ENCODE data around the gene BCL2L11.

The BCL2L11 gene

DNA sequence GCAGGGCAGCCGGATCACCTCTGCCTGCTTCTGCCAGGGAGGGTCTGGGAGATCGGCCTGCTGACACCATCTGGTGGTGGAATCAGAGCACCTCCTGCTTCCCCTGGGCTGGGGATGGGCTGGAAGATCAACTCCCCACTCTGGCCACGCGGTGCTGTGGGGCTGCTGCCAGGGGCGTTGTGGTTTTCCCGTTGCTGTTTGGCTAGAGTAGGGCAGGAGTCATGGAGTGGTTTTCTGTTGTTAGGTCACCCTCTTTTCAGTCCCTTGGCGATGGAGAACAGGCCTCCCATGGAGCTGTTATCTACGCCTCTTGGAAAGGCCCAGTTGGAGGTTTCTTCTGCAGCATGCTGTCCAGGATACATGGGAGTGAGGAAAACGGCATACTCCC lies 15.2 kb downstream of the BCL2L11 start:
- Histone ChIP-seq H3K27me3 (ENCODE audit: control insufficient read depth, insufficient read depth, low read length) (no peaks in the 10 kb centered on the region), H3K9me3 (ENCODE audit: control insufficient read depth, low read length) (no peaks in the 10 kb centered on the region), H3K36me3 (ENCODE audit: control insufficient read depth, insufficient read depth, low read length) (no peaks in the 10 kb centered on the region), H3K4me1 (ENCODE audit: control insufficient read depth, insufficient read depth, low read length) (peaks cover 7% of the 10 kb centered on the region), H3K9ac (ENCODE audit: low read length) (no peak overlapping the region), H3K4me3 (ENCODE audit: low read length) (no peak overlapping the region)

DNA sequence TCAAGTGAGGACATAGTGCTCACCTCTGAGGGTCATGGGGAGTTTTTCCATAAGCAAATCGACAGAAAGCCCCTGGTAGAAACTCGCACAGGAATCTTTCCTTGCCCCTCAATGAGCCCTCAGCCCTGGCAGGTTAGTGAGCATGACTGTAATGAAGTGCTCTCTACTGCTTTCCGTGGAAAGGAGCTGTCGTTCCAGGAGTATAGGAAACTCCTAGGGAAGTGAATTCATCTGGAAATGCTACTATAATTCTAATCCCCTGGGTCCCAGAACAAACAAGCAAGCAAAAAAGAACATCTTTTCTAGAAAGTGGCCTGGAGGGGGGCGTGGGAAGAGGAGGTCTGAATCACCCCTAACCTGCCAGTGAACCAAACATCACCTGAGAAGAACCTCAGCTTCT lies 18.1 kb downstream of the BCL2L11 start:
- peaks cover 7% of the 10 kb centered on the region for H3K4me1 ChIP-seq (ENCODE audit: control insufficient read depth, insufficient read depth, low read length)
- no peak overlapping the region for H3K9ac ChIP-seq (ENCODE audit: low read length)
- H3K36me3 ChIP-seq (ENCODE audit: control insufficient read depth, insufficient read depth, low read length) = no peaks in the 10 kb centered on the region
- no peaks in the 10 kb centered on the region for H3K27me3 ChIP-seq (ENCODE audit: control insufficient read depth, insufficient read depth, low read length)
- H3K9me3 ChIP-seq (ENCODE audit: control insufficient read depth, low read length) = no peaks in the 10 kb centered on the region
- no peak overlapping the region for H3K4me3 ChIP-seq (ENCODE audit: low read length)

DNA sequence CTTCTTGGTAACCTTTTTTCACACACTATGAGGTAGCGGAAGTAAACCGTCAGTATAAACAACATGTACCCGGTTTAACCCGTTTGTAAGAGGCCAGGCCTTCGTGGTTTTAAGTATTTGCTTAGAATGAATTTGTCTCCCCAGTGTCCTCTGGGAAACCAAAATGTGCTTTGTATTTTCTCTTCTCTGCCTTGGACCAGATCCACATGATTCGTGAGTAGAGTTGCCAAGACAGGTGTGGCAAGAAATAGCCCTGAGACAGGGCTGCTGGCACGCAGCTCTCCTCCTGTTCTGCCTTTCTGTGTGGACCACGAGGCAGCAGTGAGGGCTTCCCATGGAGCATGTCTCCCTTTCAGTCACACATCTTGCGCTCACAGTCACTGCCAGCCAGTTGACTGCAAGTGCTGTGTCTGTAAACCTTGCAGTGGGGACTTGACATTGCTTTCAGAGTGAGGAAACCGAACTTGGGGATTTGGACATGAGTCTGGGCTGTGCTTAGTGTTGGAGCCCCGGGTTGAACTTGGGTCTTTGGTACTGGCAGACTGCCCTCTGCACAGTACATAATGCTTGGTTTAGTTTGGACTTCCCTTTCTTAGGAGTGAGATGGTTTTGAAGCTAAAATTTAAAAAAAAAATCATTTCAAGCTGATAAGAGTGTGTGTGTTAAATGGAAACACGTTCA lies 19.1 kb downstream of the BCL2L11 start:
- Histone ChIP-seq H3K9ac (ENCODE audit: low read length) (no peak overlapping the region), H3K4me1 (ENCODE audit: control insufficient read depth, insufficient read depth, low read length) (peaks cover 7% of the 10 kb centered on the region), H3K4me3 (ENCODE audit: low read length) (no peak overlapping the region), H3K36me3 (ENCODE audit: control insufficient read depth, insufficient read depth, low read length) (no peaks in the 10 kb centered on the region), H3K27me3 (ENCODE audit: control insufficient read depth, insufficient read depth, low read length) (no peaks in the 10 kb centered on the region), H3K9me3 (ENCODE audit: control insufficient read depth, low read length) (no peaks in the 10 kb centered on the region)

DNA sequence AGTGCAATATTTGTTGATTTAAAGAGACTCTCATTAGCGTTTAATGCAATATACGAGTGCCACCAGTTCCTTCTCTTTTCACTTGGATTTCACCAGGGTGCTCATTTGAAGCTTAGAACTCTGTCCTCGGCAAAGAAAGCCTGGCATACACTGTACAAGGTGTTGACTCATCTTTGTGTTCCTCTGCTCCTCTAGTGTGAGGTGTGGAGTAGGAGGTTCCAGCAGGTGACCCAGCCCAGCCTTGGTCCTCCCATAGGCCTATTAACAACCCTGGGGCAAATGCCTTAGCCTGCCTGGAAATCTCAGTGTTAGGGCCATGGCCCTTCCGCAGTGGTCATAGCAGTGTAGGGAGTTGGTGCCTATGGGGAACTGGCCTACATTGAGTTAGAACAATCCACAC lies 20.1 kb downstream of the BCL2L11 start:
- H3K4me1 ChIP-seq (ENCODE audit: control insufficient read depth, insufficient read depth, low read length) = peaks cover 7% of the 10 kb centered on the region
- H3K4me3 ChIP-seq (ENCODE audit: low read length) = no peak overlapping the region
- H3K36me3 ChIP-seq (ENCODE audit: control insufficient read depth, insufficient read depth, low read length) = no peaks in the 10 kb centered on the region
- no peaks in the 10 kb centered on the region for H3K9me3 ChIP-seq (ENCODE audit: control insufficient read depth, low read length)
- H3K27me3 ChIP-seq (ENCODE audit: control insufficient read depth, insufficient read depth, low read length) = no peaks in the 10 kb centered on the region
- H3K9ac ChIP-seq (ENCODE audit: low read length) = no peak overlapping the region

GRCh38 chr2:111142101-111142500 lies 21.4 kb downstream of the BCL2L11 start:
- H3K36me3 ChIP-seq (ENCODE audit: control insufficient read depth, insufficient read depth, low read length) = no peaks in the 10 kb centered on the region
- no peaks in the 10 kb centered on the region for H3K27me3 ChIP-seq (ENCODE audit: control insufficient read depth, insufficient read depth, low read length)
- no peak overlapping the region for H3K9ac ChIP-seq (ENCODE audit: low read length)
- no peaks in the 10 kb centered on the region for H3K9me3 ChIP-seq (ENCODE audit: control insufficient read depth, low read length)
- peaks cover 7% of the 10 kb centered on the region for H3K4me1 ChIP-seq (ENCODE audit: control insufficient read depth, insufficient read depth, low read length)
- H3K4me3 ChIP-seq (ENCODE audit: low read length) = no peak overlapping the region

GRCh38 chr2:111143107-111143842 lies 22.6 kb downstream of the BCL2L11 start:
- no peaks in the 10 kb centered on the region for H3K36me3 ChIP-seq (ENCODE audit: control insufficient read depth, insufficient read depth, low read length)
- H3K4me1 ChIP-seq (ENCODE audit: control insufficient read depth, insufficient read depth, low read length) = peaks cover 7% of the 10 kb centered on the region
- no peaks in the 10 kb centered on the region for H3K9me3 ChIP-seq (ENCODE audit: control insufficient read depth, low read length)
- no peaks in the 10 kb centered on the region for H3K27me3 ChIP-seq (ENCODE audit: control insufficient read depth, insufficient read depth, low read length)
- H3K9ac ChIP-seq (ENCODE audit: low read length) = no peak overlapping the region
- no peak overlapping the region for H3K4me3 ChIP-seq (ENCODE audit: low read length)

- H3K4me3 ChIP-seq (ENCODE audit: low read length) = no peak overlapping the region
- no peak overlapping the region for H3K9ac ChIP-seq (ENCODE audit: low read length)
- H3K36me3 ChIP-seq (ENCODE audit: control insufficient read depth, insufficient read depth, low read length) = no peaks in the 10 kb centered on the region
- peaks cover 8% of the 10 kb centered on the region for H3K4me1 ChIP-seq (ENCODE audit: control insufficient read depth, insufficient read depth, low read length)
- no peaks in the 10 kb centered on the region for H3K9me3 ChIP-seq (ENCODE audit: control insufficient read depth, low read length)
- H3K27me3 ChIP-seq (ENCODE audit: control insufficient read depth, insufficient read depth, low read length) = no peaks in the 10 kb centered on the region
These were observed 23.1 kb downstream of the BCL2L11 start for GRCh38 chr2:111143843-111144198.

DNA sequence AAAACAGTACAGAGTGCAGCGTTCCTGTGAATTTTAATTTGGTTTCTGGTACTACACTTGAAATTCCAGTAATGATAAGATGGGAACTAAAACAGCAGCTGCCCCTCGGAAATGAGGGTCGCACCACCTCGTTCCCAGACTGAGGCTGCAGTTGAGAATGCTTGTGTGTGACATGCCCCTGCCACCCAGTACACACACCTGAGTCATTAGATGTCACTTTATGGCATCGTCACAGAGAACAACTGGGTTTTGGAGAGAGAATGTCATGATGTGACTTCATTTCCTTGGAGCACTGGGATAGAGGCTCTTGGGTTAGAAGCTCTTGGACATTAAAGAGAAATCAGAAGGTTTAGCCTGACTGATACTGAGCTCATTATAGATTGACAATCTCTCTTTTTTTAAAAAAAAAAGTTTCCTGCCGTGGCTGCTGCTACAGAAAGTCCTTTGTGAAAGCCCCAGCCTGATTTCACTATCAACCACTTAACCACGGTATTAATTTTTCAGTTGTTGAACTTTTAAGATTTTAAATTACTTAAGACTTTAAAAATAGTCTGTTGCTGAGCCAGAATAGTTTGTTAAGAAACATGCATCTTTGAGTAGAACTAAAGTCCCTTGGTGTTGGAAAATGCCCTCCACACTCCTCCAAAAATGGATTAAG lies 24.5 kb downstream of the BCL2L11 start:
- Histone ChIP-seq H3K4me1 (ENCODE audit: control insufficient read depth, insufficient read depth, low read length) (peaks cover 6% of the 10 kb centered on the region), H3K9ac (ENCODE audit: low read length) (no peak overlapping the region), H3K36me3 (ENCODE audit: control insufficient read depth, insufficient read depth, low read length) (no peaks in the 10 kb centered on the region), H3K4me3 (ENCODE audit: low read length) (no peak overlapping the region), H3K27me3 (ENCODE audit: control insufficient read depth, insufficient read depth, low read length) (no peaks in the 10 kb centered on the region), H3K9me3 (ENCODE audit: control insufficient read depth, low read length) (no peaks in the 10 kb centered on the region)

GRCh38 chr2:111145951-111146350 lies 25.2 kb downstream of the BCL2L11 start:
- Histone ChIP-seq H3K36me3 (ENCODE audit: control insufficient read depth, insufficient read depth, low read length) (no peaks in the 10 kb centered on the region), H3K9me3 (ENCODE audit: control insufficient read depth, low read length) (no peaks in the 10 kb centered on the region), H3K4me3 (ENCODE audit: low read length) (no peak overlapping the region), H3K4me1 (ENCODE audit: control insufficient read depth, insufficient read depth, low read length) (peaks cover 6% of the 10 kb centered on the region), H3K9ac (ENCODE audit: low read length) (no peak overlapping the region), H3K27me3 (ENCODE audit: control insufficient read depth, insufficient read depth, low read length) (no peaks in the 10 kb centered on the region)

DNA sequence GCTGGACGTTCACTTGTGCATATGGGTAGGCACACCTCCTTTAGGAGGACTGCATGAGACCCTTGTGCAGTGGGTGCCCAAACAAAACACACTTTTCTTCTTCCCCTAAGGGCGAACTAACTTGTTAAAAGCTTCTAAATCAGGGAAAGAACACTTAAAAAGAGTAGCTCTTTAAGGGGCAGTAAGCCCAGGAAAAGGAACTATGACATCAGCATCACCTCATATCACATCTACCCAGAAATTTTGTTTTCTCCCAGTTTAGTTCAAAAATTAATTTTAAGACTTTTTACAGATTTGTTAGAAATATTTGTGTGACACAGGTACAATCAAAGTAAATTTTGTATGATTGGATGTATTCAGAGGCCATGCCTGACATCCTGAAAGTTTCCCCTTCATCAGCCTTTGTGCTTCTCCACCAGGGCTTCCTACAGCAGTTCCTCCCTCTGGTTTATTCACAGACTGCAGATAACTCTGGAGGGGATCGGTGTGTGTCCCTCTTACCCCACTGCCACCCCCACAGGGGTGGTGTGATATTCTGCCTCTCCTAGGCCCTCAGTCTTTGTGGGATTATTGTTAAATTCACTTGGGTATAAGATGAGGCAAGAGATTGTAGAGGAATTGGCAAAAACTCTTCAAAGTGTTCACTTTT lies 27.6 kb downstream of the BCL2L11 start:
- Histone ChIP-seq H3K4me3 (ENCODE audit: low read length) (no peak overlapping the region), H3K9ac (ENCODE audit: low read length) (no peak overlapping the region), H3K4me1 (ENCODE audit: control insufficient read depth, insufficient read depth, low read length) (peaks cover 6% of the 10 kb centered on the region), H3K27me3 (ENCODE audit: control insufficient read depth, insufficient read depth, low read length) (no peaks in the 10 kb centered on the region), H3K9me3 (ENCODE audit: control insufficient read depth, low read length) (no peaks in the 10 kb centered on the region), H3K36me3 (ENCODE audit: control insufficient read depth, insufficient read depth, low read length) (peaks cover 5% of the 10 kb centered on the region)

GRCh38 chr2:111148925-111149324 lies 28.2 kb downstream of the BCL2L11 start:
- Histone ChIP-seq H3K27me3 (ENCODE audit: control insufficient read depth, insufficient read depth, low read length) (no peaks in the 10 kb centered on the region), H3K9me3 (ENCODE audit: control insufficient read depth, low read length) (no peaks in the 10 kb centered on the region), H3K36me3 (ENCODE audit: control insufficient read depth, insufficient read depth, low read length) (peaks cover 5% of the 10 kb centered on the region), H3K9ac (ENCODE audit: low read length) (no peak overlapping the region), H3K4me3 (ENCODE audit: low read length) (no peak overlapping the region), H3K4me1 (ENCODE audit: control insufficient read depth, insufficient read depth, low read length) (peaks cover 6% of the 10 kb centered on the region)

GRCh38 chr2:111149882-111150455 lies 29.3 kb downstream of the BCL2L11 start:
- Histone ChIP-seq H3K4me3 (ENCODE audit: low read length) (no peak overlapping the region), H3K27me3 (ENCODE audit: control insufficient read depth, insufficient read depth, low read length) (no peaks in the 10 kb centered on the region), H3K4me1 (ENCODE audit: control insufficient read depth, insufficient read depth, low read length) (peaks cover 6% of the 10 kb centered on the region), H3K9me3 (ENCODE audit: control insufficient read depth, low read length) (no peaks in the 10 kb centered on the region), H3K36me3 (ENCODE audit: control insufficient read depth, insufficient read depth, low read length) (peaks cover 5% of the 10 kb centered on the region), H3K9ac (ENCODE audit: low read length) (no peak overlapping the region)

Data from mucosa of stomach (tissue), 1 donor.